NCI-H187 treated with DMSO at 0.1 percent for 48 hours (cell line): ENCODE measurements around the gene PTCHD1.

ENCODE experiments used
- DNase-seq: peaks from one replicate; lab custom pipeline; 2025; lab: John Stamatoyannopoulos, UW

PTCHD1 gene

DNA sequence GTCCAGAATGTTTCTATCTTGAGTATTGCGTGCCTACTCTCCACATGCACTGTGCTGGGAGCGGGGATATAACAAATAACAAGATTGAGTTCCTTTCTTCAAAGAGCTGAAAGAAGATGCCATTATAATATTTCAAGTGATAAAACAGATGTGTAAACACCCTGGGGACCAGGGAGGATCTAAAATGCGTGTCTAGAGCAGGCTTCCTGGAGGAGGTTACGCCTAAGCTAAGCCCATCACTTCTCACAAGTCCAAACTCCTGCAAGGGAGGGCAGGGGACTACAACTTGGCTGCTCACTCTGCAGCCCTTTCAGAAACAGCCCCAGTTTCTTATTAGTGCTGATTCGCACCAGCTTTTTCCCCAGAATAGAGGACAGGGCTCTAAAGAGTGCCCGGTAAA, 21.5 kb downstream of the PTCHD1 start:
- no peak for DNase-seq

DNA sequence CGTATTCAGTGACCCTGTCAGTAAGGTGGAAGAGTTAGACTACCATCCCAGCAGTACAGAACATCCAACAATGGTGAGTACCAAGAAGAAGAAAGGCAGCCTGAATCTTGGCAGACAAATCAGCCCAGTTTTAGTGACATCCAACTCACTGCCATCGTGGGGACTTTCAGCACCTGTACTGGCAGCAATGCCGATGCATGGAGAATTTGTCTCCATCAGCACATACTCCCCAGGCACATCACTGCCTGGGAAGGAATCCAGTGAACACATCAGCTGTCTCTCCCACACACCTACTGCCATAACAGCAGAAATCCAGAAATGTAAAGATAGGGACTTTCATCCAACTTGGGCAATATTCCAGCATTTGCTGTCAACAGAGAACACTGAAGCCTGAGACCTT, 29.8 kb downstream of the PTCHD1 start:
- DNase-seq, result no peak

DNA sequence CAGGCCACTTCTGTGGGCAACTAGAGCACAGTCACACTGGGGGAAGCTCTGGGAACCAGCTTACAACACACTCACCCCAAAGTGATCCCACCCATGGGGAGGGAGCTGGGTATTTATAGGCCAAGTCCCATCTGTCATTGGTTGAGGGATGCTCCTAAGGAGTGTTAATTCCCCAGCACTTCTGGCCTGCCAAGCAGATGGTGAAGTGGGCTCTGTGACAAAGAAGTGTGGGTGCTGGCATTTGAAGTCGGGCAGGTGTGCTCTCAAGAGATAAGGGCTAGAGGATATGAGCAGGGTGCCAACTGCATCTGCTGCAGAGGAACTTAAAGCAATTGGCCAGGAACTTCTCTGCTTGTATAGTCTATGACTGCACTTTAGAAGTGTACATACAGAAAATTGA, 30.9 kb downstream of the PTCHD1 start:
- no peak for DNase-seq

DNA sequence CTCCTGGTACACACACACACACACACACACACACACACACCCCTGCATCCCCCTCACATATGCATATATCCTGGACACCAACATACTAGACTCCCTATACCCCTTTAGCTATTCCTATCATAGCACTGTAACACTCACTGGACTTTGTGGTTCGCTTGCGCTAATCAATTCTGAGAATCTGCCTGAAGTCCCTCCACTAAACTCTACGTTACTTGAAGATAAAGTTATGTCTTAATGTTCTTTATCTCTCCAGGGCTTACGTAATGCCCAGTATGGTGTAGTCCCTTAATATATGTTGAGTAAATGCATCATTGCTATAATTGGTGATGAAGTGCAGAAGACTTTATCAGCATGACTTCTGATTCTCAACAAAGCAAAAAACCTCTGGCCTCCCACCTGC, 32.3 kb downstream of the PTCHD1 start:
- DNase-seq, result no peak

DNA sequence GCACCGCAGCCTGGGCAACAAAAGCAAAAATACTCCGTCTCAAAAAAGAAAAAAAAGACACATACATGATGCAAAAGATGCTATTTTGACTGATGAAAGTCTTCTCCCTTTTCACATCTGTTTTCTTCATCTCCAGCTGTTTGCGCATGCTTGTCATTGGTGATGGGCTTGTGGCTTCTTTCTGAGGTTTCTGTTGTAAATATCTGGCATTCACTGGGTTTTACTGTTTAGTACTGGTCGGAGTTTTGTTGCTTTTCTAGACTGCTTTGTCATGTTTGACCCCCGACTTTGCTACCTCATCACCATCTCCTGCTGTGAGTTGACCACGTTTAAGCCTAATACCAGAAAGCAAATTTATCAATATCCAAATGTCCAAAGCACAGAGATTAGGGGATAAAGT, 34.4 kb downstream of the PTCHD1 start:
- no peak for DNase-seq

DNA sequence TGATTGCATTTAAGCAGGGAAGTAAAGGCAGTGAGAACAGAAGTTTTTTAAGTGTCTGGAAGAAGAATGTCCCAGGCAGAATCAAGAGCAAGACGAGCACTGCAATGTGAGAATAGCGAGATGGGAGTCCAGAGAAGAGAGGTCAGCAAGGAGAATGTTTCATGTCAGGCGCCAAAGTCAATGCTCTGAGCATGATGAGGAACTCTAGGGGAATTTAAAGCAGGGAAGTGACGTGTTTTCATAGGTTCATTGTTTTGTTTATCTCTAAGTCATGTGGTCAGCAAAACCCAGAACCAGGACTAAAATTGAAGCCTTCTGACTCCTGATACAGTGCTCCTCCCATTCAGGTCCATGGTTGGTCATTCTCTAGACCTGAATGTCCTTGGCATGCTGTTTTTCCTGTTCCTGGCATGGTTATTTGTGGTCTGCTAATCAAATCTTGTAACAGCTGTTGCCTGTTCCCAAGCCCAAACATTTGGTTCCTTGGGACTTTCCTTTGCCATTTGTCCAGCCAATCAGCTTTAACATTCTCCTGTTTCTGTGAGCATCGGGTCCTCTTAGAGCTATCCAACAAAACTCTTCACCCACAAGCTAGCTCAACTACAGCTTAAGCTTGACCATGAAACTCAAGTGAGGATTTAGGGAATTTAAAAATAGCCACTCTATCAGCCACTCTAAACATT, 37.7 kb downstream of the PTCHD1 start:
- no peak for DNase-seq

DNA sequence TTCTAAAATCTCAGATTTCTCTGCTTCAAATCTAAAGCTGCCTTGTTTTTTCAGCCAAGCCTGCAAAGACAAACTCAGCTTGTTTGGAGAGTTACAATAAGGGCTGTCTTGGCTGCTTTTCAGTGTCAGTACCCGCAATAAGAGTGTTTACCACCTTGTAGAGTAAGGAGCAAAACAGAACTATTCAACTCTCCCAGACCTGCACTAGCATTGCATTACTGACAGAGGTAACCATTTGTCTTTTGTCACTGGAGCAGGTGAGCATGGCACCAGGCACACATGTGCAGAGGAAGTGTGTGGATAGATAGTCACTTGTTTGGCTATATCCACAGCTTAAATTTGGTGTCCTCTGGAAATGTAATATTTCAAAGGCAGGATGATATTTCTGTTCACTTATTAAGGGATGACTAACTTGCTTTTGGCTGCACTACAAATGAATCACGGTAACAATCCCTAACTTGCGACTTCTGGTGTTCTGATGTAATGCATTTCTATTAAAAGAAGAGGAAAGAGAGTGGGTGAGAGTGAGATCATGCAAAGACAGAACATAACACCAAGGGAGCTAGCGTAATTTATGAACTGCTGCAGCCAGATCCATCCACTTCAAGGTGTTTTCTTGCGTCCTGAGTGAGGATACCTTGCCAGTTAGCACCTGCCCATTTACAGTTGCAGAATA, 38.6 kb downstream of the PTCHD1 start:
- DNase-seq, result no peak

DNA sequence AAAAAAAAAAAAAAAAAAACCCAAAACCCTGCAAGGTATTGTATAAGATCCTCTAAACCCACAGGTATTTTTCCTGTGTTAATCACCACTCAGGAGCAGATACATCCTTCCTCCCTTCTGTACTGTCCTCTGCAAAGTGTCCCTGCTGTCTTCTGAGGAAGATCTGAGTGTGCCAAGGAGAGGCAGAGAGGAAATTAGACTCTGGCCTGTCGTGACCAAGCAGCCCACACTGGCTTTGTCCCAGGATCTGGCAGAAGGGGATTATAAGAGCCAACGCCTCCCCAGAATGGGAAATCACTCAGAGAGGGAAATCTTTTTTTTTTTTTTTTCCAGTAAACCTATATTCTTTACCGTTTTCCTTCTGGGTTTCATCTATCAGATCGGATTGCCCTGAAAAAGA, 39.6 kb downstream of the PTCHD1 start:
- DNase-seq, result no peak

DNA sequence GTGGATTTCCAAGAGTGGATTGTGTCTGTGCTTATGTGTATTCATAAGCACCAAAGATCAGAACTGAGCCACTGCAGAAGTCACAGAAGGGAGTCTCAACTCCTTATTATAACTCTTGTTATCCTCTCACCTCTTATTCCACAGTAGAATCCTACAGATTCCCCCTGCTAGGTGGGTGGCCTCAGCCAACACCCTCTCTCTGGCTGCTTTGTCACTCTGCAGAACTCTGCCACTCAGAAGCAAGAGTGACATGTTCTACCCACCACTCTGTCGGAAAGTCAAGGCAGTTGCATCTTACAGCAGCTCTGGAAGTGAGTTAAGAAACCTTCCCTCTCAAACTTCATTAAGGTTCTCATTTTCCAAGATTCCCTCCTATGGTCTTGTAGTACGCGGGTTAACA, 41.9 kb downstream of the PTCHD1 start:
- DNase-seq, result no peak

DNA sequence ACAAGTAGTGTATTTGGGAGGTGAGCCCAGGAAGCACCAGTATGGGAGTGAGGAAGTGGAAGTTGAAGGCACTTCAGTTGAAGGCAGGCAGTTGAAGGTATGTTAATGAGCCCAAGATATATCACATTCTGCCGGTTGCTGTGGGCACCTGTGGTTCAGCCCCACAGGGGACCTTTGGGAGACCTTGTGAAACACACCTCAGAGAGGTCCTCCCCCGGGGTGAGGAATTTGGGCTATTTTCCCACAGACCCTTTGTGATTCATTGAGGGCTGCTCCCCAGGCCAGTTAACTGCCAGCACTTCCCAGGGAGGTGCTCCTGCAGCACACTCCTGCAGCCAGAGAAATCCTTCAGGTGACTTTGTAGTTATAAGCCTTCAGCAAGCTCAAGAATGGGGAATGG, 45.9 kb downstream of the PTCHD1 start:
- no peak for DNase-seq

DNA sequence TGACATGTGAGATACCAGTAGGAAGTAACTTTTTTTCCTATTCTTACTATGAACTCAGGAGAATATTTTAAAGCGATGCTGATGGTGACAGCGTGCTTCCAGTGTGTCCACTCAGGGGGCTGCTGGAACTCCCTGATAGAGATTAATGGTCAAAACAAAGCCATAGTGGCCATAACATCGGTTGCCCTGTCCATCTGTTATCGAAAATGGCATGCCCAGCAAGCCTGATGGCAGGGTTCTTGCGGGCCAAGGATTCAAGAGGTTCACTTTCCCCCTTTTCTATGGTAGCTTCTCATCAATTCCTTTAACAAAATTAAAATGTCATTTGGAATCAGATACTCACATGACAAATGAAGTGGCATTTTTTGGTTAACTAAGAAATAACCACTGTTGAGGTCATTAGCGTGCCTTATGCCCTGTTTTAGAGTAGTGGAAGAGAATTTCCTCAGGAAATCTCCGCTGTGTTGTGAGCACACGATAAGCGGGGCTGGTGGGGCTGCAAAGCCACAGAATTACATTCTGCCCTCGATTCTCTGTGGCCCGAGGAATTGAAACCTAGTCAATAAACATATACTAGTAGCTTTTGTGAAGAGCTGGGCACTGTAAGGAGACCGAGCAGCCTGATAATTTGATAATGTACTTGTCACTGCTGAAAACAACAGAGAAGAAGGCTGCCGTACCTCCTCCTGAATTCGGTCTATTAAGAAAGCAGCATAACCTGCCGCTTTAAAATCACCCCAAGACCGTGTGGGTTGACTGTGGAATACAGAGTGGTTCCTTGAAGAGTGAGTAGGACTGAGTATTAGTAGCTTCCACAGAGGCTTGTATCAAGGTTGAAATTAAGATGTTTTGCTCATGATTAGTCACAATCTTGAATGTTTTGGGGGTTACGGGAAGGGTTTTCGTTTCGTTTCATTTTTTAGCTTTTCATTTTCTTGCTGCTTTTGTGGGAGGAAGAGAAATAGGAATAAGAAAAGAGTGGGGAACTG, 46.7 kb downstream of the PTCHD1 start:
- DNase-seq, result no peak

DNA sequence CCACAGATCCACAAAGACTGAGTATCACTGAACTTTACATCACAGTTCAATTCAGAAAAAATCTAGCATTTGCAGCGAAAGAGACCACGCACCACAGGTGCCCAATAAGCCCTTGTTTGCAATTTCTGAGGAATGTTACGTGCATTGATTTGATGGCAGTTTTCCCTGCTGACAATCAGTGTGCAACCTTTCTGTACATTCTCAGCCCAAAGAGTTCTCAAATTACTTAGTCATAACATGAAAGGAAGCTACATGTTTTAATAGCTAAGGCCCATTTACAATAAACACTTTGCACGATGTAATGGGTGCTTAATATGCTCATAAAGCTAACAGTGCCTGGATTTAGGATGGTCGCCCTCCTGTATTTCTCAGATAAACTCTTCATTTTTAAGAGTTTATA, 47.9 kb downstream of the PTCHD1 start:
- DNase-seq, result no peak

DNA sequence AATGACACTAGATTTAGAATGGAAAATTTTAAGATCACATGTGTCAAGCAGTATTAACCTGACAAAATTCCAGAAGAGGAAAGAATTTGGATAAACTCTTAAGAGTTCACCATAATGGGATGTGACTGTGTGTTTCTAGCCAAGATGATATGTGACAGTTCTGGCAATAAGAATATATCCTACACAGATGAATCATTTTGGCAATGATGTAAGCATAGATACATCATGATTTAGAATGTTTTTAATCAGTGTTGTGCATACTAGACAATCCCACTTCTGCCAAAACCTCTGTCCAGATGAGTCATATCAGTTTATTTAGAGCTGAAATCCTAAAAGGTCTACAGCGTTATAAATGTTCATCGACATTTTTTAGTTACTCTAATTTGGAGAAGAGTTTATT, 48.8 kb downstream of the PTCHD1 start:
- DNase-seq, result no peak

DNA sequence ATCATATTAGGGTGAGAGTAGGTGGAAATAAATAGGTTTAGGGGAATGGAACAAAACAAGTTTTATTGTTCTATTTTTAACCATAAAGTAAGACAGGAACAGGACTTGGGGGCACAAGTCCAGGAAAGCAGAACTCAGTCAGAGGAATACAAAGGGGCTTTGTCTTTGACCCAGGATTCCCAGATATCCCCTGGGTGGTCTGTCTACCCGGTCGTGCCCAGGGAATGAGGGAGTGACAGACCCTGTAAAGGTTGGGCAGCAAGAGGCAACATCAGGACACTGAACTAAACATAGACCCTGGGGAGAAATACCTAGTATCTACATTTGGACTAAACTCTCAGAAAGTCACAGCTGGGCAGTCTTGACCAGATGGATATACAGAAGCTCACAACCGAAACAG, 50.6 kb downstream of the PTCHD1 start:
- no peak for DNase-seq

DNA sequence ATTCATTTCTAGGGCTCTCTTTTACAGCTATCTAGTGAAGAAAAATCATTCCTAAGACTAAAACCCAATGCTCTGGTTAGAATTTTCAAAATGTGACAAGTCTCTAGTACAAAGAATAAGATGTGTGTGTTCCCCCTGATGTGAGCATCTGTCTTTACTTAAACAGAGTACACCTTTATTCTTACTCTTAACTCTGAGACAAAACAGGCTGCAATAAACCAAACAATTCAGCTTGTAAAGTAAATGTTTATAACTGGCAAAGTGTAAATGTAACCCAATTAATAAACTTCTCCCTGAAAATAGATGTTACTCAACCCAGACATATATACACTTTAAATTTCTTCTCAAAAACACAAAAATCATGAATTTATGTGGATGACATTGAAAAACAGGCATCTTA, 51.6 kb downstream of the PTCHD1 start:
- no peak for DNase-seq

DNA sequence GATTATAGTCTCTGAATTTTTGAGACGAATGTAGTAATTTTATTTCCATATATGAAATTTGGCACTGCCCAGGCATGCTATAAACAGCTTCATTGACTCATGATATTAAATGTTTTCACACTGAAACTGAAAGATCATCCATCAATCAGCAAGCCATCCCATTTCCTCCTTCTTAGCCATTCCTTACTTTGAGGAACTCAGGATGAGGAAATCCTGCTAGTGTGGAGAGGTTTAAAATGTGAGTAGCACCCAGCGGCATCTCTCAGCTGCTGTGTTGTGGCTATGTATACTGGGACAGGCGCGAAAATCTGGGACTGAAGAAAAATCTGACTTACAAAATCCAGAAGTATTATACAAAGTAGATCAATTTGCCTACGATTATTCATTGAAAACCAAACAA, 52.1 kb downstream of the PTCHD1 start:
- no peak for DNase-seq

DNA sequence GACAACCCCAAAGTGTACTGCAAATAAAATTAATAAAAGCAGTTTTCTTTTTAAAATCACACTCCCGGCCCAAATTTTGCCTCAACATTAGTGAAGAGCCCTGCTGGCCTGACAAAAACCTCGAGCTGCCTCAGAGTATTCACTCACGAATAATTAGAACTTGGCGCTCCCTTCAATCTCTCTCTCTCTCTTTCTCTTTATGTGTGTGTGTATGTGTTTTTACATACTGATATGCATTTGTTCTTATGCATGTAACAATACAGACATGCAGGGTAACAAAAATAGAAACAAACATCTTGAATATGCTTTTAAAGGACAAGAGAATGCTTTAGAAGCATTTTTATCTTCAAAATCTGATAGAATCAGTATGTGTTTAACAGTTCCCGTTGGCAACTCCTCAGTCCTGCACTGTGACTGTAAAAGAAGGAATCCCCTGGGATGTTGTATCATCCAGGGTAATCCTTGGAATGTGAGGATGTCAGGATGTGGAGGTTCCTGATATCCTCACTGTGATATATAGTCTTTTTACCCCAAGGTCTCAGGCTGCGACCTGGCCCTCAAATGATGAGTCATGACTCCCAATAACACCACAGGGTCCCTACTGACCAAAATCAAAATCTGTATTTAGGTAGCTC, 53.0 kb downstream of the PTCHD1 start:
- DNase-seq, result no peak

DNA sequence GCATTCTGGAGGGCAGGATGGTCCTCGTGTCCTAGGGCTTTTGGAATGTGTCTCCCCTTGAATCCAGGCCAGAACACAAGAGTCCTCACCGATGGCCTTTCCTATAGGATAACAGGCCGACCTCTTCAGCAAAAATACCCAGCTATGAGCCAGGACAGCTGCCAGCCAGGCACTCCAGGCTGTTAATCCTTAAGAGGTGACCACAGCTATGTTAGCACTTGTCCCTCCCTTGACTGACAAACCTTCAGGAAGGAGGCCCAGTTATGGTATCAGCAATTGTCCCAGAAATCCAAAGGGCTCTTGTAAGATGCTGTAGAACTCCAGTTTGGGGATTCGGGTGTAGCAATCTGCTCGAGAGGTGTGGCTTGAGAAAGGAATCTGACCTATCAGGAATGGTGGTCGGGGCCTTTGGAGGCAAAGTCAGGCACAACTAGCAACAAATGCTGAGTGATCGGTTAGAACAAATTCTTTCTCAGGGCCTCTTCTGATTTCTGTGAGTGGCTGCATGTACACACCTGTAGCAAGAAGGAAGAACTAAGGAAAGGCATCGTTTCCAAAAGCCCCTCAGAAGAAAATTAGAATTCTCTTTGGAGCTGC, 54.6 kb downstream of the PTCHD1 start:
- DNase-seq, result no peak

DNA sequence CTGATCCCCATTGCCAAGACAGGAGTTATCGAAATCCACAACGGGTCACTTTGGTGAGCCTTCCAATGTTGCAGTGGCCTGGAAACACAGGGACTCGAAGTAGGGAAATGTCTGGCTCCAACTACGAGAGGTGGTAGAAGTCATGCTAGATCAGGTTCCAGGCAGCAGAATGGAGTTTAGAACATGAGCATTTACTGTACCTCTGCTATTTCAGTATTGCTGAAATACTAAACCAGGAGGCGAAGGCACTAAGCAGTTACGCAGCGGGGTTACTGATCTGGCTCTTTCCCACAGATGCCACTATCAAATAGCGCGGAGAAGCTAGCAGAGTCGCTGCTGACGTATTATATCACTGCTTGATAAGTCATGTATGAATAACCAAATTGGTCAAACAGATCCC, 56.3 kb downstream of the PTCHD1 start:
- no peak for DNase-seq

DNA sequence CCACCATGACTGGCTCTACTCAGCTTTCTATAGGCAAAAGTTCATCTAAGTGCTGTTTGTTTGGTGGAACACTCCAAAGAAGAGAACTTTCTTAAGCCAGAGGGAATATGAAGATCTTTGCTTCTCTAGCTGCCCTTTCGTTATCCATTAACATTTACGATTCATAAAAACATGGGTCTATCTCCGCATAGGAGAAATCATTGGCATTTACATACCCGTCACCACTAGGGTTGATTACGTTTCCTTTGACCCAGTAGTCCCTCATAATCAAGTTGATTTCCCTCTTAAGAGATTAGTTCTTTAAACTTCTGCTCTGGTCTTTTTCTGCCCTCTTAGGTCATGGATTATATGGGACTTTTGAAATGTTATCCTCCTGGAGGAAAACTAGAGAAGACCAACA, 57.5 kb downstream of the PTCHD1 start:
- DNase-seq, result no peak

DNA sequence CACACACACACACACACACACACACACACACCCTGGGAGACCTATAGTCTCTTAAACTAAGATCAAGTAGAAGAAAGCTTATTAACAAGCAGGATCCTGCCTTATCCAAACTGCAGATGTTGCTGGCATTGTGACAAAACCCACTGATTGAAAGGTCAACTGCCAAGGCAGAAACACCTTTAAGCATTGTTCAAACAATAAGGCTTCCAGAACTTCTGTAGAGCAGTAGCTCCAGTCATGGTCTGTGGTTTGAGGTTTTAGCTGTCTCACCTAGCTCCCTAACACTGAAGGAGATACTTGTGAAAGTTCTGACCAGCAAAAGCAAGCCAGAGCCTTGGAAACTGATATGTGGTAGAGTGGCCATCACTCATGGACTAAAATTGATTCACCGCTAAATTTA, 59.8 kb downstream of the PTCHD1 start:
- DNase-seq, result no peak

DNA sequence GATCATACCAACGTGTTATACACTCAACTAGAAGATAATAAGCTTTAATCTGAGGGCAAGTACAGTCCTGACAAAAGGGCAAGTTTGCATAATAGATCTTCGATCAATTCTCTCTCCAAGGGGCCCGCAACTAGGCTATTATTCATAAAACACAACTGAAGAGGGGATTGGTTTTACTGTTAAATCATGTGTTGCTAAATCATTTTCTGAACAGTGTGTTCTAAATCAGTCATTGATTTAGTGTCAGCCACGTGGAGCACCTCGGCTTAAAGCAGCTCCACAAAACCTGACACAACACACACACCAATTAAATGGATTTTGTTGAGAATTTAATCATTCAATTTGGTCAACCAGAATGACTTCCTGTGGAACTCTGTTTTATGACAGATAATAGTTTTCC, 61.6 kb downstream of the PTCHD1 start:
- no peak for DNase-seq
